Measurements from ENCODE around the gene NPY1R. TPM values are rescaled to one million over a fixed set of nuclear protein-coding genes. Genes with fewer than 3 reads are reported as not detected.

Gene NPY1R
- total RNA-seq, 1 donor from 2014 or later = 16.7 TPM

DNA sequence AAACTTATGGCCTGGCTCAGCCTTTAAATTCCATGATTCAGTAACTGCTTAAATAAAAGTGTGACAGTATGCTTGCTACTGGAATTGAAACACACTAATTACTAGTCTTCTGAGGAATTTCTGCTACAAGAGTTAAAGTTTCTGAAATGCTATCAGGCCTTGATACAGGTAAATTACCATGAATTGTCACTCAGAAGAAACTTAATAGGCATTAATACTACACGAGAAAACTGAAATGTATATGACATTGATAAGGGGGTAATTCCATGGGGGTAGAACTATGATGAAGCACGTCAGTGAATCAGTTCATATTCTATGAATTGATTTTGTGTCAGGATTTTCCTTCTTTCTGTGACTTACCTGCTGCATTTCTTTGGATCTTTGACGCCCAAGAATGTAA lies 3.0 kb upstream of the NPY1R start:
- Histone ChIP-seq H3K9me3 (no peaks in the 10 kb centered on the region), H3K4me1 (peaks cover 11% of the 10 kb centered on the region), H3K36me3 (no peaks in the 10 kb centered on the region), H3K4me3 (no peak overlapping the region), H3K27ac (no peak overlapping the region), H3K27me3 (no peaks in the 10 kb centered on the region)
- TF ChIP-seq POLR2A (IDR thresholded peaks at IDR 0.05) (no peak), POLR2AphosphoS5 (IDR thresholded peaks at IDR 0.05; ENCODE audit: insufficient read depth in 1 of 2, low read depth in 1 of 2) (no peak)
- TF ChIP-seq, protein P1, sequence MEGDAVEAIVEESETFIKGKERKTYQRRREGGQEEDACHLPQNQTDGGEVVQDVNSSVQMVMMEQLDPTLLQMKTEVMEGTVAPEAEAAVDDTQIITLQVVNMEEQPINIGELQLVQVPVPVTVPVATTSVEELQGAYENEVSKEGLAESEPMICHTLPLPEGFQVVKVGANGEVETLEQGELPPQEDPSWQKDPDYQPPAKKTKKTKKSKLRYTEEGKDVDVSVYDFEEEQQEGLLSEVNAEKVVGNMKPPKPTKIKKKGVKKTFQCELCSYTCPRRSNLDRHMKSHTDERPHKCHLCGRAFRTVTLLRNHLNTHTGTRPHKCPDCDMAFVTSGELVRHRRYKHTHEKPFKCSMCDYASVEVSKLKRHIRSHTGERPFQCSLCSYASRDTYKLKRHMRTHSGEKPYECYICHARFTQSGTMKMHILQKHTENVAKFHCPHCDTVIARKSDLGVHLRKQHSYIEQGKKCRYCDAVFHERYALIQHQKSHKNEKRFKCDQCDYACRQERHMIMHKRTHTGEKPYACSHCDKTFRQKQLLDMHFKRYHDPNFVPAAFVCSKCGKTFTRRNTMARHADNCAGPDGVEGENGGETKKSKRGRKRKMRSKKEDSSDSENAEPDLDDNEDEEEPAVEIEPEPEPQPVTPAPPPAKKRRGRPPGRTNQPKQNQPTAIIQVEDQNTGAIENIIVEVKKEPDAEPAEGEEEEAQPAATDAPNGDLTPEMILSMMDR (IDR thresholded peaks at IDR 0.05) = no peak
- intact Hi-C loops (cut with DNase I) = no loop called here
- DNase-seq (ENCODE audit: extremely low spot score in 2 of 2) = no peak

GRCh38 chr4:163331629-163332376 lies 593 bp downstream of the NPY1R start:
- peak overlapping the region; percentile 46 to 65 for H3K4me3 ChIP-seq
- H3K4me1 ChIP-seq = peaks cover 11% of the 10 kb centered on the region
- DNase-seq (ENCODE audit: extremely low spot score in 2 of 2) = no peak
- no peaks in the 10 kb centered on the region for H3K36me3 ChIP-seq
- intact Hi-C loops (cut with DNase I) = no loop called here
- peak overlapping the region; percentile 16 for H3K27ac ChIP-seq
- H3K9me3 ChIP-seq = no peaks in the 10 kb centered on the region
- TF ChIP-seq, protein P1 (IDR thresholded peaks at IDR 0.05) = no peak
- TF ChIP-seq POLR2A (IDR thresholded peaks at IDR 0.05) (no peak), POLR2AphosphoS5 (IDR thresholded peaks at IDR 0.05; ENCODE audit: insufficient read depth in 1 of 2, low read depth in 1 of 2) (no peak)
- no peaks in the 10 kb centered on the region for H3K27me3 ChIP-seq

GRCh38 chr4:163330916-163331628 lies 1.3 kb downstream of the NPY1R start:
- Histone ChIP-seq H3K4me1 (peaks cover 11% of the 10 kb centered on the region), H3K27ac (no peak overlapping the region), H3K36me3 (no peaks in the 10 kb centered on the region), H3K9me3 (no peaks in the 10 kb centered on the region), H3K27me3 (no peaks in the 10 kb centered on the region), H3K4me3 (peak overlapping the region; percentile 46 to 65)
- intact Hi-C loops (cut with DNase I) = no loop called here
- TF ChIP-seq POLR2AphosphoS5 (IDR thresholded peaks at IDR 0.05; ENCODE audit: insufficient read depth in 1 of 2, low read depth in 1 of 2) (no peak), POLR2A (IDR thresholded peaks at IDR 0.05) (no peak)
- TF ChIP-seq, protein P1 (IDR thresholded peaks at IDR 0.05) = no peak
- no peak for DNase-seq (ENCODE audit: extremely low spot score in 2 of 2)

DNA sequence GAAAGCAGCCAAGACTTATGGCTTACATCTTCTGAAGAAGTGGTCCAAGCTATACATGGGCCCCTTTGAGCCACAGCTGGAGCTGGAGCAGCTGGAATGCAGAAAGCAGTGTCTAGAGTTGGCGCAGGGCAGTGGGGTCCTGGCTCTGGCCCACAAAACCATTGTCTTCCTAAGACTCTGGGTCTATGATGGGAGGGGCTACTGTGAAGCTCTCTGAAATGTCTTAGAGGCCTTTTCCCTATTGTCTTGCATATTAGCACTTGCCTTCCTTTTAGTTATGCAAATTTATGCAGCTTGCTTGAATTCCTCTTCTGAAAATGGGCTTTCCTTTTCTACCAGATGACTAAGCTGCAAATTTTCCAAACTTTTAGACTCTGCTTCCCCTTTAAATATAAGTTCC lies 15.3 kb downstream of the NPY1R start:
- Histone ChIP-seq H3K9me3 (peaks cover 7% of the 10 kb centered on the region), H3K4me3 (no peak overlapping the region), H3K36me3 (no peaks in the 10 kb centered on the region), H3K27me3 (no peaks in the 10 kb centered on the region), H3K27ac (no peak overlapping the region), H3K4me1 (no peaks in the 10 kb centered on the region)
- TF ChIP-seq POLR2A (IDR thresholded peaks at IDR 0.05) (no peak), POLR2AphosphoS5 (IDR thresholded peaks at IDR 0.05; ENCODE audit: insufficient read depth in 1 of 2, low read depth in 1 of 2) (no peak)
- TF ChIP-seq, protein P1 (IDR thresholded peaks at IDR 0.05) = no peak
- intact Hi-C loops (cut with DNase I) = no loop called here
- no peak for DNase-seq (ENCODE audit: extremely low spot score in 2 of 2)

GRCh38 chr4:163309466-163309865 lies 22.9 kb downstream of the NPY1R start:
- Histone ChIP-seq H3K27ac (no peak overlapping the region), H3K36me3 (no peaks in the 10 kb centered on the region), H3K4me1 (no peaks in the 10 kb centered on the region), H3K9me3 (no peaks in the 10 kb centered on the region), H3K27me3 (no peaks in the 10 kb centered on the region), H3K4me3 (no peak overlapping the region)
- TF ChIP-seq, protein P1 (IDR thresholded peaks at IDR 0.05) = no peak
- TF ChIP-seq POLR2A (IDR thresholded peaks at IDR 0.05) (no peak), POLR2AphosphoS5 (IDR thresholded peaks at IDR 0.05; ENCODE audit: insufficient read depth in 1 of 2, low read depth in 1 of 2) (no peak)
- intact Hi-C loops (cut with DNase I) = loop anchor here (10.0 kb wide), 1 partner anchor 165 kb away; no protein-coding TSS in a partner anchor
- no peak for DNase-seq (ENCODE audit: extremely low spot score in 2 of 2)

Measured in vagina (tissue), 2 donors.